Measurements from ENCODE around the gene ADARB2. TPM values are rescaled to one million over a fixed set of nuclear protein-coding genes. Genes with fewer than 3 reads are reported as not detected.

The ADARB2 gene
- total RNA-seq, 1 donor from 2014 or later, result 0.08 TPM

- Histone ChIP-seq H3K36me3 (ENCODE audit: control insufficient read depth, insufficient read depth, low read length) (no peaks in the 10 kb centered on the region), H3K27me3 (ENCODE audit: control insufficient read depth, insufficient read depth, low read length) (no peaks in the 10 kb centered on the region), H3K4me3 (ENCODE audit: low read depth, low read length) (no peak overlapping the region)
- DNase-seq (ENCODE audit: low read depth), result no peak
- TF ChIP-seq CTCF (IDR thresholded peaks at IDR 0.05; ENCODE audit: insufficient read depth, low read length, poor library complexity, severe bottlenecking), result no peak
These were observed 104.7 kb downstream of the ADARB2 start for GRCh38 chr10:1632596-1632995.

- no peak for TF ChIP-seq CTCF (IDR thresholded peaks at IDR 0.05; ENCODE audit: insufficient read depth, low read length, poor library complexity, severe bottlenecking)
- H3K27me3 ChIP-seq (ENCODE audit: control insufficient read depth, insufficient read depth, low read length), result no peaks in the 10 kb centered on the region
- no peaks in the 10 kb centered on the region for H3K36me3 ChIP-seq (ENCODE audit: control insufficient read depth, insufficient read depth, low read length)
- no peak overlapping the region for H3K4me3 ChIP-seq (ENCODE audit: low read depth, low read length)
- no peak for DNase-seq (ENCODE audit: low read depth)
These were observed 105.2 kb downstream of the ADARB2 start for GRCh38 chr10:1632141-1632540.

GRCh38 chr10:1631282-1631681, 106.0 kb downstream of the ADARB2 start:
- Histone ChIP-seq H3K27me3 (ENCODE audit: control insufficient read depth, insufficient read depth, low read length) (no peaks in the 10 kb centered on the region), H3K4me3 (ENCODE audit: low read depth, low read length) (no peak overlapping the region), H3K36me3 (ENCODE audit: control insufficient read depth, insufficient read depth, low read length) (no peaks in the 10 kb centered on the region)
- DNase-seq (ENCODE audit: low read depth), result no peak
- no peak for TF ChIP-seq CTCF (IDR thresholded peaks at IDR 0.05; ENCODE audit: insufficient read depth, low read length, poor library complexity, severe bottlenecking)

GRCh38 chr10:1630304-1630703, 107.0 kb downstream of the ADARB2 start:
- TF ChIP-seq CTCF (IDR thresholded peaks at IDR 0.05; ENCODE audit: insufficient read depth, low read length, poor library complexity, severe bottlenecking), result no peak

GRCh38 chr10:1629326-1630198, 107.8 kb downstream of the ADARB2 start:
- Histone ChIP-seq H3K36me3 (ENCODE audit: control insufficient read depth, insufficient read depth, low read length) (no peaks in the 10 kb centered on the region), H3K4me3 (ENCODE audit: low read depth, low read length) (no peak overlapping the region), H3K27me3 (ENCODE audit: control insufficient read depth, insufficient read depth, low read length) (no peaks in the 10 kb centered on the region)
- no peak for TF ChIP-seq CTCF (IDR thresholded peaks at IDR 0.05; ENCODE audit: insufficient read depth, low read length, poor library complexity, severe bottlenecking)
- DNase-seq (ENCODE audit: low read depth), result no peak

More at GRCh38 chr10:1630304-1630703, 107.0 kb downstream of the ADARB2 start:
- H3K36me3 ChIP-seq (ENCODE audit: control insufficient read depth, insufficient read depth, low read length), result no peaks in the 10 kb centered on the region
- DNase-seq (ENCODE audit: low read depth), result no peak
- H3K4me3 ChIP-seq (ENCODE audit: low read depth, low read length), result no peak overlapping the region
- no peaks in the 10 kb centered on the region for H3K27me3 ChIP-seq (ENCODE audit: control insufficient read depth, insufficient read depth, low read length)

- no peak for DNase-seq (ENCODE audit: low read depth)
- H3K27me3 ChIP-seq (ENCODE audit: control insufficient read depth, insufficient read depth, low read length), result no peaks in the 10 kb centered on the region
- TF ChIP-seq CTCF (IDR thresholded peaks at IDR 0.05; ENCODE audit: insufficient read depth, low read length, poor library complexity, severe bottlenecking), result no peak
- H3K4me3 ChIP-seq (ENCODE audit: low read depth, low read length), result no peak overlapping the region
- H3K36me3 ChIP-seq (ENCODE audit: control insufficient read depth, insufficient read depth, low read length), result no peaks in the 10 kb centered on the region
These were observed 108.6 kb downstream of the ADARB2 start for GRCh38 chr10:1628757-1629156.

Measured in kidney epithelial cell (primary cell).